Memory B cell (primary cell): Measurements from ENCODE around the gene DNASE1L1.

Source experiments
- ATAC-seq: fragments of 150-1000 bp; cut with Tn5 transposase; 2 replicates; pipeline ENCODE4 v1.10.0; 2021; ENCODE audit warnings: low read depth, mild to moderate bottlenecking, moderate library complexity
- DNase-seq, 2 donors: peaks; one replicate each; pipeline ENCODE4 v3.0.0; 2022; ENCODE audit warnings: low spot score in 2 of 2
- H3K27ac Mint-ChIP-seq: one replicate; pipeline ENCODE4 v1.8.0; 2022; ENCODE audit warnings: mild to moderate bottlenecking, moderate library complexity, mixed read lengths
- H3K27me3 Mint-ChIP-seq: one replicate; pipeline ENCODE4 v1.8.0; 2022; ENCODE audit warnings: mixed read lengths
- H3K36me3 Mint-ChIP-seq: one replicate; pipeline ENCODE4 v1.8.0; 2022; ENCODE audit warnings: mild to moderate bottlenecking, mixed read lengths
- H3K4me1 Mint-ChIP-seq: one replicate; pipeline ENCODE4 v1.8.0; 2022; ENCODE audit warnings: mixed read lengths
- H3K4me3 Mint-ChIP-seq: one replicate; pipeline ENCODE4 v1.8.0; 2022; ENCODE audit warnings: mild to moderate bottlenecking, moderate library complexity, mixed read lengths
- H3K9me3 Mint-ChIP-seq: one replicate; pipeline ENCODE4 v1.8.0; 2022; ENCODE audit warnings: mixed read lengths

Gene DNASE1L1

DNA sequence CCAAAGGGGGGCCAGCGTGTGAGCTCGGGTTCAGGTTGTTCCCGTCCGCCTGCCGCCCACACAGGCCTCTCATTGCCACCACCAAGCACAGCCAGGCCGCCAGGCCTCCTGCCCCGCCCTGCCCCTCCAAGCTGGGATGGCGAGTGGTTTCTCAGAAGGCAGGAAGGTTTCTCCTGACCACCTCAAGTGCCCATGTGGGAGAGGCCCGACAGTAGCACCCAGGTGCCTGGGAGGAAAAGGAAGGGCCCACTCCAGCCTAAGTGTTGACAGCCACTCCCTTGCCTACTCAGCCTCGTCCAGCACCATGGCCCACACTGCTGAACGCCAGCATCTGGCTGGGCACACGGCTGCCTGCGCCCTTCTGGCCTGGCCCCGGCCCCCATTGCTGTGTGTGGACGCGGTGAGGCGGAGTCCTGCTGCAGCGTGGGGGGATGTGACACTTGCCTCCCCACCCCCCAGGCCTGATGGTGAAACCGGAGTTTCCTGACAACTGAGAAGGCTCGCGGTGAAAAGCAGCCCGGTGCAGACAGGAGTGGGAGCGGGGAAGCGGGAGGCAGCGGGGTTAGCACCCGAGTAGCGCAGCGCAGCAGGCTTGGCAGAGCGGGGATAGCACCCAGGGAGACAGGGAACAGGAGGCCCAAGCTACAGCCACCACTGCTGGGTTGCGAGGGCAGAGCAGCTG, 53.8 kb downstream of the DNASE1L1 start:
- ATAC-seq, result no peak
- Mint-ChIP-seq H3K27ac (no peak overlapping the region), H3K9me3 (no peaks in the 10 kb centered on the region), H3K36me3 (peaks cover 9% of the 10 kb centered on the region), H3K4me3 (no peak overlapping the region), H3K27me3 (no peaks in the 10 kb centered on the region), H3K4me1 (peaks cover 5% of the 10 kb centered on the region)
- no peak for DNase-seq

DNA sequence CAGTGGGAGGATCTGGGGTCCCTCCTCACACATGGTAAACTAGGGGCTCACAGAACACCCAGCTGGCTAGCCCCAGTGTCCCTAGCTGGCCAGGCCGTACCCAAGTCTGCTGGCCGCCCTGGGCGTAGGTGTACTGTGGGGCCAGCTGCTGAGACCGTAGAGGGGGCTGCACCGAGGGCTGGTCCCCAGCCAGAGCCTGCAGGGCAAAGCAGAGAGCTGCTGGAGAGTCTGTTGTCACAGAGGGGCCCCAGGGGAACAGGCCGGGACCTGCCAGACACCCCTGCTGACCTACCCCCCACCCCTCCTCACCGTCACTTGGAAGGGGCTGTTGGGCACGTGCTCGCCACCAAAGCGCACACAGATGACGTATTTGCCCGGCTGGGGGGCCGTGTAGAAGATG, 54.5 kb downstream of the DNASE1L1 start:
- Mint-ChIP-seq H3K4me1 (peaks cover 5% of the 10 kb centered on the region), H3K27me3 (no peaks in the 10 kb centered on the region), H3K9me3 (no peaks in the 10 kb centered on the region), H3K27ac (no peak overlapping the region), H3K4me3 (no peak overlapping the region), H3K36me3 (peaks cover 9% of the 10 kb centered on the region)
- ATAC-seq (no peak), DNase-seq (no peak)

DNA sequence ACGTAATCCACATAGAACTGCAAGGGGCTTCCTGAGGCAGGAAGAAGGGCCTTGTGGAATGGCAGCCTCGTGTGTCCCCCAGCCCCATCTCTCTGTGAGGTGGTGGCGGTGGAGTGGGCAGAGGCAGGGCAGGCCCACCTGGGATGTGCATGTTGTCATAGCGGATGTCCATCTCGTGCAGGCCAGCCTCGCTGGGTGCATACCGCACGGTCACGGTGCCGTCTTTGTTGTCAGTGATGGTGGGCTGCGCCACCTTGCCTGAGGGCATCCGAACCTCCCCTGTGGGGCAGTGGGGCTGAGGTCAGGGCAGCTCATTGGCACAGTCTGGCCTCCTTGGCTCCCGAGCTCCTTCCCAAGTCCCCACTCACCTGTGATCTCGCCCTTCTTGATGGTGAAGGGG, 55.0 kb downstream of the DNASE1L1 start:
- DNase-seq, result no peak

DNA sequence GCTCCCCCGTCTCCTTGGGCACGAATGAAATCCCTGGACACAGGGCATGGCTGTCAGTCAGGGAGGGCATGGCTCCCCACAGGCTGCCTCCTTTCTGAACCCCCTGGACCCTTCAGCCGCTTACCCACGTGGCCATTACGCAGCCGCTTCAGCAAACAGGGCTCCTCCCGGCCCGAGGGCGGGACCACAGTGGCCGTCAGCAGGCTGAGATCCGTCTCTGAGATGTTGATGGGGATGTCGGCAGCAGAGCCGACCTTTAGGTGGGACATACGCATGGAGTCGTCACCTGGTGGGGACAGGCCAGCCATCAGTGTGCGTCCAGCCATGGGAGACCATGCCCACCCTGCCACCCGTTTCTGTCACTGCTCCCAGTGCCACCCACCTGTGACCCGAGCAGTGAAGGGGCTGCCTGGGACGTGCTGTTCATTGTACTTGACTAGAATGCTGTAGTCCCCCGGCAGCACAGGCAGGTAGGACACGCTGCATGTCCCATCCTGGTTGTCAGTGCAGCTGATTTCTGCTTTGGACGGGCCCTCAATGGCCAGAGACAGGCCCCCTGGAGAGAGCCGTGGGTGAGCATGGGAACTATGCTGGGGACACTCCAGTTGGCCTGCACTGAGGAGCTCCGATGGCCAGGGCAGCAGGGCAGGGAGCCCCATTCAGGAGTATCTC, 55.7 kb downstream of the DNASE1L1 start:
- Mint-ChIP-seq H3K9me3 (no peaks in the 10 kb centered on the region), H3K27ac (no peak overlapping the region), H3K36me3 (peaks cover 4% of the 10 kb centered on the region), H3K4me3 (no peak overlapping the region), H3K27me3 (no peaks in the 10 kb centered on the region), H3K4me1 (peaks cover 5% of the 10 kb centered on the region)
- DNase-seq (no peak), ATAC-seq (no peak)

More for the DNA sequence above, 55.0 kb downstream of the DNASE1L1 start:
- H3K4me3 Mint-ChIP-seq, result no peak overlapping the region
- no peaks in the 10 kb centered on the region for H3K27me3 Mint-ChIP-seq
- H3K36me3 Mint-ChIP-seq, result peaks cover 9% of the 10 kb centered on the region
- H3K27ac Mint-ChIP-seq, result no peak overlapping the region
- peaks cover 5% of the 10 kb centered on the region for H3K4me1 Mint-ChIP-seq
- no peaks in the 10 kb centered on the region for H3K9me3 Mint-ChIP-seq
- ATAC-seq, result no peak

DNA sequence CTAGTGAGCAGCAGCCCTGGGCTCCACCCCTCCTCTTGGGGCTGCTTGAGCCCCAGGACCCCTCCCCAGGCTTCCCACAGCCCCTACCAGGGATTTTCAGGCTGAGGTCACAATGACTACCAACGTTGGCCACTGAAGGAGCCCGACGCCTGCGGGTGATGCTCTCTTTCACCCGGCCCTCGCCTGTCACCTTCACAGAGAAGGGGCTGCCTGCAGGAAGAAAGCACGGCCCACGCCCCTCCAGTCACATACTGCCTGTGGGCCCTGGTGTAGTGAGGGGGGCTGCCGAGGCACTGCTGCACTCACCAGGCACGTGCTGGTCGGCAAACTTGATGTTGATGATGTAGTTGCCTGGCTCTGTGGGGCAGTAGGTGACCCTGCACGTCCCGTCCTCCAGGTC, 56.6 kb downstream of the DNASE1L1 start:
- Mint-ChIP-seq H3K4me1 (peaks cover 9% of the 10 kb centered on the region), H3K27ac (peak overlapping the region; percentile 77), H3K27me3 (no peaks in the 10 kb centered on the region), H3K9me3 (no peaks in the 10 kb centered on the region), H3K4me3 (no peak overlapping the region), H3K36me3 (peaks cover 4% of the 10 kb centered on the region)
- ATAC-seq (no peak), DNase-seq (no peak)

DNA sequence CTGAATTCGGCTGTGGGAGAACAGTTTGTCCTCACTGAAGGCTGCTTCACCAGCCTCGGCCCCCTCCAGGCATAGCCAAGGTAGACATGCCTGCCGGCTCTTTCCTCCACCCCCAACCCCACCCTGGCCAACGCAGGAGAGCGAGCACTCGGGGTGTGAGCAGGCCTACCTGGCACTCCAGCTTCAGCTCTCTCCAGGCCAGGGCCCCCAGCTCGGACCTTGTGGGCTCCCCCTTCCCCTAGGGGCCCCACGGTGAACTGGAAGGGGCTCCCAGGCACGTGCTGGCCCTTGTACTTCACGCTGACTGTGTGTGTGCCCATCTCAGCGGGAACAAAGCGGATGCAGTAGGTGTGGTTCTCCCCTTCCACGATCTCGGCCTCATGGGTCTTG, 57.0 kb downstream of the DNASE1L1 start:
- no peak overlapping the region for H3K4me3 Mint-ChIP-seq
- H3K27me3 Mint-ChIP-seq, result no peaks in the 10 kb centered on the region
- H3K36me3 Mint-ChIP-seq, result peaks cover 3% of the 10 kb centered on the region
- ATAC-seq, result no peak
- H3K4me1 Mint-ChIP-seq, result peaks cover 13% of the 10 kb centered on the region
- H3K9me3 Mint-ChIP-seq, result no peaks in the 10 kb centered on the region
- DNase-seq, result no peak
- peak overlapping the region; percentile 77 for H3K27ac Mint-ChIP-seq
